Measurements from ENCODE around the gene CXorf66.

The CXorf66 gene

GRCh38 chrX:139945075-139945474, 20.2 kb downstream of the CXorf66 start:
- intact Hi-C loops (cut with DNase I; ENCODE audit: low total_unique reads) = no loop called here
- no peaks in the 10 kb centered on the region for H3K27me3 ChIP-seq
- no peak for DNase-seq
- H3K4me3 ChIP-seq = no peak overlapping the region
- no peaks in the 10 kb centered on the region for H3K4me1 ChIP-seq
- H3K27ac ChIP-seq = no peak overlapping the region
- no peak for TF ChIP-seq CTCF (IDR thresholded peaks at IDR 0.05)
- H3K36me3 ChIP-seq = no peaks in the 10 kb centered on the region
- H3K9me3 ChIP-seq = no peaks in the 10 kb centered on the region

GRCh38 chrX:139936259-139936658, 29.1 kb downstream of the CXorf66 start:
- H3K4me1 ChIP-seq = peaks cover 0 to 5% (median 1%) of the 10 kb centered on the region in 4 donors
- intact Hi-C loops (cut with DNase I; ENCODE audit: low total_unique reads) = no loop called here
- DNase-seq = no peak
- H3K27ac ChIP-seq = no peak overlapping the region
- H3K27me3 ChIP-seq = no peaks in the 10 kb centered on the region
- H3K9me3 ChIP-seq = no peaks in the 10 kb centered on the region
- no peak overlapping the region for H3K4me3 ChIP-seq
- no peaks in the 10 kb centered on the region for H3K36me3 ChIP-seq
- no peak for TF ChIP-seq CTCF (IDR thresholded peaks at IDR 0.05)

GRCh38 chrX:139933904-139934303, 31.4 kb downstream of the CXorf66 start:
- DNase-seq = no peak
- Histone ChIP-seq H3K27me3 (no peaks in the 10 kb centered on the region), H3K4me1 (peaks cover 0 to 10% (median 1%) of the 10 kb centered on the region in 4 donors), H3K9me3 (no peaks in the 10 kb centered on the region), H3K36me3 (no peaks in the 10 kb centered on the region), H3K4me3 (peak overlapping the region; percentile 88 to 90), H3K27ac (peak overlapping the region; percentile 98 to 100)
- no peak for TF ChIP-seq CTCF (IDR thresholded peaks at IDR 0.05)
- intact Hi-C loops (cut with DNase I; ENCODE audit: low total_unique reads) = no loop called here

- peak; percentile 80 to 93 for DNase-seq
- no peak for TF ChIP-seq CTCF (IDR thresholded peaks at IDR 0.05)
- Histone ChIP-seq H3K27me3 (no peaks in the 10 kb centered on the region), H3K9me3 (no peaks in the 10 kb centered on the region), H3K36me3 (no peaks in the 10 kb centered on the region), H3K4me1 (peaks cover 0 to 10% (median 1%) of the 10 kb centered on the region in 4 donors), H3K27ac (peak within 1 kb of the TSS; percentile 98 to 100), H3K4me3 (peak within 1 kb of the TSS; percentile 88 to 90)
- intact Hi-C loops (cut with DNase I; ENCODE audit: low total_unique reads) = no loop called here
These were observed 32.2 kb downstream of the CXorf66 start, which contains the start of gene ATP11C for GRCh38 chrX:139932901-139933796. Gene ATP11C (minus strand): TSS chrX:139933053. CDS start chrX:139932042, 1,011 bp downstream.

- intact Hi-C loops (cut with DNase I; ENCODE audit: low total_unique reads) = no loop called here
- no peak for TF ChIP-seq CTCF (IDR thresholded peaks at IDR 0.05)
- peak; percentile 25 to 74 for DNase-seq
- Histone ChIP-seq H3K4me1 (peaks cover 0 to 10% (median 1%) of the 10 kb centered on the region in 4 donors), H3K27me3 (no peaks in the 10 kb centered on the region), H3K9me3 (no peaks in the 10 kb centered on the region), H3K36me3 (no peaks in the 10 kb centered on the region), H3K4me3 (peak overlapping the region; percentile 88 to 90), H3K27ac (peak overlapping the region; percentile 98 to 100)
These were observed 33.0 kb downstream of the CXorf66 start for GRCh38 chrX:139932073-139932900.
